C1 segment of cervical spinal cord (tissue), 14 donors: Measurements from ENCODE around the gene RIOK3.

Source experiments
- DNase-seq, 14 donors: peaks; one replicate each; lab custom pipeline; 2025; lab: John Stamatoyannopoulos, UW

Gene RIOK3

DNA sequence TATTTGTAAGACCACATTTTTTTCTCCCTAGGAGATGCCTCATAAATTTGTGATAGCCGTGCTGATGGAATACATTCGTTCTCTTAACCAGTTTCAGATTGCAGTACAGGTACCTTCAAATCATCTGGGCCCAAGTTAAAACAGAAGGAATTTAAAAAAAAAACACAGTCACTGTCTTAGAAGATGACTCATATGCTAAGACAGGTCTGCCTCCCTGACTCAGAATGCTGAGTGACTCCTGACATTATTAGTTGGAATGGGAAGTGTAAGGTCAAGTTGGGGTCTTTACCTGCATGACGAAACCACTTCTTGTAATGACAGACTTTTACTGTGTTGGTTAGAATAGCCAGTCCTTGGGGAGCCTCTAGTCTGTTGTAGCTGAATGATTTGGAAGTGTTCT lies 76.5 kb downstream of the RIOK3 start:
- DNase-seq: no peak

DNA sequence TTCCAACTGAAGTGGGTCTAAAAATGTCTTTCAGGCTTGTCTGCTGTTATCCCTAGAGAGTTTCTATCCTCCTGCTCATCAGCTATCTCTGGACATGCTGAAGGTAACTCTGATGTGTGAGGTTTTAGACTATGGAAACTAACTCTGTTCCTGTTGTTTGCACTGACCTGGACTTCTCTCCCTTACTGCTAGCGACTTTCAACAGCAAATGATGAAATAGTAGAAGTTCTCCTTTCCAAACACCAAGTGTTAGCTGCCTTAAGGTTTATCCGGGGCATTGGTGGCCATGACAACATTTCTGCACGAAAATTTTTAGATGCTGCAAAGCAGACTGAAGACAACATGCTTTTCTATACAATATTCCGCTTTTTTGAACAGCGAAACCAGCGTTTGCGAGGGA lies 77.1 kb downstream of the RIOK3 start:
- no peak for DNase-seq

DNA sequence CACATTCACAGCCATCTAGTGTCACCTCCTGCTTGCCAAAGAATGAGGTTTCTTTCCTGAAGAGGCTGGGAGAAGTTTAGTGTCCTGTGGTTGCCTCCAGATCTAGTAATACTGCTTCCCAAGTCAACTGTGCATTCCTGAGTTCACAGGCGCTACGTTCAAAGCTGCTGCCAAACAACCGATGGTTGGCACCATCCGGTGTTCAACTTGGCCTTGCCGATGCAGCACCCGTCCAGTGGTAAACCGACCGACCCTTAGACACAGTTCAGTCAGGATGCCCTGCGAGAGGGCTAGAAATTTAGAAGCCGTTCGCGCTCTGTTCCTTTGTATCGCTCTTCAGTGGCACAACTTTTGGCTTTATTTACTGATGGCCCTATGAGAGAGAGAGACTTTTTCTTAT lies 78.8 kb downstream of the RIOK3 start:
- DNase-seq: no peak
